CD4-positive, alpha-beta T cell treated with Interleukin-17A for 1 hour (primary cell): ENCODE data around the gene ZFX.
A peak's percentile ranks its signal among the peaks of the same experiment; 100 is the strongest.

Source experiments
- DNase-seq: peaks from one replicate; pipeline ENCODE4 v3.0.0-alpha.2; 2020

The ZFX gene

DNA sequence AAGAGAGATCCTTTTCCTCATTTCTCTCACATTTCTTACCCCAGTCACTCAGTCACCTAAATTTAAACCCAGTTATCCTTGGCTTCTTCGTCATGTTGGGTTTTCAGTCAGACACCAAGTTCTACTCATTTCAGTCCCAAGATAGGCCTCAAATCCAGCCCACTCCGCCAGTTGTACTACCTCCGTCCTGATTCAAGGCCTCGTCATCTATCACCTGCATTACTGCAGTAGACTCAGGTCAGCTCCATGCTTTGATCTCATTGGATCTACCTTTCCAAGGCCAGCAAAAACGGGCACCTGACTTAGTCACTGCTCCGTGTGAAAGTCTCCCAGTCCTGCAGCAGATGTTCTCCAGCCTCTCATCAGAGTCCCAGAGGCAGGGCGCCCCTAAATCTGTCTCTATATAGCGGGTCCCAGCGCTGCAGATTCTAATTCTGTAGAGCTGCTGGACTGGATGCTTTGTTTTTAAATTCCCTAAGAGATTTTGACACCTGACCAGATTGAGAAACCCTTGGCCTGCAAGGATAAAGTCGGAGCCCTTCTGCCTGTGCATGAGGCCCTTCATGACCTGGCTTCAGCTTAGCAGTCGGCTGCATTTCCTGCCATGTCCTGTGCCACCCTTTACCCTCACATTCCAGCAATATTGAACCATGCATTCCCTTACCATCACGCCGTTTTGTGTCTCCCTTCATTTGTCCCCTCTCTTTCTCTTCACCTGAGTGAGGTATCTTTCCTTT is 53.7 kb downstream of the ZFX start:
- no peak for DNase-seq

DNA sequence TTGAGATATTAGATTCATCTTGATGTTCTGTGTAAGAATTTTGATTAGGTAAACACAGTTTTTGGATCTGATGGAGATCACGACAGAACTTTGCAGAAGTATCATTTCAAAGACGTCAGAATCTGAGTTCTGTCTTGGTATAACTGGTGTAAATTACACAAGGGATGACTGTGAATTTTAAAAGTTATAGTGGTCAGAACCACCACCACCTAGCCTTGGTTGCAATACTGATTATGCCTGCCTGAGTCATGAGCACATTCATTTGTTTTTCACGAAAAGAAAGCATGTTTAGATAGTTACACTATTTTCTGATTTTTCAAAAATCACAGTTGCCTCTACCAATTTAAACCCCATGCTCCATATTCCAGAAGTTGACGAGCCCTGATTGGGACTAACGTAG is 54.8 kb downstream of the ZFX start:
- no peak for DNase-seq

DNA sequence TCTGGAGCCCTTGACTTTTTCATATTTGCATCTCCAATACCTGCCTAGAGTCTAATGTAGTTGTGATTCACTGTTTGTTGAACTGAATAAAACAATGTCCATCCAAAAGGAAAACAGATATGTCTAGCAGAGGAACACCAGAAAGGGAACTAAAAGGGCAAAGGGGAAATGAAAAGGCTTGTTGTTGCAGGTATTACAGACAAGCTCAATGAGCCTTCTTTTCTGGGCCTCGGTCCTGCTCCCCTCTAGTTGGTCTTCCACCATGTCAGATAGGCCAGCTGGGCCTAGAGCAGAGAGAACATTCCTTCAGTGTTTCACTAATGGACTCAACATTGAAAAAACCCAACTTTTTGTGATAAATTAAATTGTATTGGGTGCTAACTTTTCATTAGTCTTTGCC is 55.4 kb downstream of the ZFX start:
- no peak for DNase-seq

DNA sequence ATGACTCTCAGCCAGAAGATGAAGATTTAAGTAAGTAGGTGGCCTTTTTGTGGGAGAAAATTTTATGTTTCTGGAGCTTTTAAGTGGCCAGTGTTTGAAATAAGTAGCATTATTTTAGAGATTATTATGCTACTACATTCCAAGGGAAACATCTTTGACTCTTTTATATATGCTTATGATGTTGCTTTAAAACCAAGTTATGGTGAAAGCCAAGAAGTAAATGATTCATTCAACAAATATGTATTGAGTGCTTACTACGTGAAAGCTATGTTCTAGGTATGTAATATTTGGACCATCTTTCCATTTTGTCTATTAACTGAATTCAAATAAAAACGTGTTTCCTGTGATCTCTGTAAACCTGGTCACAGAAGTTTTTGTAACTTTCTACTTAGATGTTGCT is 58.3 kb downstream of the ZFX start:
- DNase-seq, result no peak

DNA sequence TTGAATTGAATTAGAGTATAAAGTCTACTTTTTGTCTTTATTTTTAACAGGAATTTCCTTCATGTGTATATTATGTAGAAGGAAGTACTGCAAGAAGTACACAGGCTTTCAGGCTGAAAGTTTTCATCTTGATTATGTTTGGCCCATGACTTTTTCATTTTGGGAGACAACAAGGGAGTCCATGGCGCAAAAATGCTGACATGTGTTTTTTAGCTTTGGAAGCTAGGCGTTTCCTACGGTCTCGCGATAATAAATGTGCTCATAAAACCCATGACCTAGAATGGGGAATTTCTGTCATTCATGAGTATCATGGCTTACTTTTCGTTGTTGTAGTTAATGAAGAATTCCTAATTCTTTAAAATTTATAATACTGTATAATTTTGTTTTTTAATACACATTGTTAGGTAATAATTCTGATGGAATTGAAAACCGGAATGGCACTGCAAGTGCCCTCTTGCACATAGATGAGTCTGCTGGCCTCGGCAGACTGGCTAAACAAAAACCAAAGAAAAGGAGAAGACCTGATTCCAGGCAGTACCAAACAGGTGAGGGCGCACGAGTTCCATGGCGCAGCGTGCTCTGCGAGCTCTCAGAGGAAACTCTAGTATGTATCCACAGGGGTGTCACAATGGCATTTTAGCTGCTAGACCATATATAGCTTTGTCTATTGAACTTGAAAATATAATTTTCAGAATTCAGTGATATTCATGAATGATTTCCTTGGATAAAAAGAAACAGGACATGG is 59.1 kb downstream of the ZFX start:
- no peak for DNase-seq

DNA sequence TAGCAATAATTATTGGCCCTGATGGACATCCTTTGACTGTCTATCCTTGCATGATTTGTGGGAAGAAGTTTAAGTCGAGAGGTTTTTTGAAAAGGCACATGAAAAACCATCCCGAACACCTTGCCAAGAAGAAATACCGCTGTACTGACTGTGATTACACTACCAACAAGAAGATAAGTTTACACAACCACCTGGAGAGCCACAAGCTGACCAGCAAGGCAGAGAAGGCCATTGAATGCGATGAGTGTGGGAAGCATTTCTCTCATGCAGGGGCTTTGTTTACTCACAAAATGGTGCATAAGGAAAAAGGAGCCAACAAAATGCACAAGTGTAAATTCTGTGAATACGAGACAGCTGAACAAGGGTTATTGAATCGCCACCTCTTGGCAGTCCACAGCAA is 60.7 kb downstream of the ZFX start:
- DNase-seq, result no peak

DNA sequence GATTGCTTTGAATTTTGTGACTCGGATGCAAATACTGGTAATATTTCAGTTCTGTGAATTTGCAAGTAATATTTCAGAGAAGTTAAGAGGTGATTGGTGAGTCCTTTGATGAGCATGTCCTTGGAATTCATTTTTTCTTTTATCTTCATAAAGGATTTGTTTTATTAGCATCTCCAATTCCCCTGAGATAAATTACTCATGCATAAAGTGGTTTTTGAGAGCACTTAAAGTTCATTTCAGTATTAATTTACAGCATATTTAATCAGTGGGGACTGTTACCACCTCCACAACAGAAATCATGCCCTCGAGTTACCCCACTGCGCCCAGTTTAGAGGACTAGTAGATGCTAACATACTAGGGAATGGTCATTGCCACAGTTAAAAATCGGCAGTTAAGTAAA is 65.0 kb downstream of the ZFX start:
- no peak for DNase-seq

DNA sequence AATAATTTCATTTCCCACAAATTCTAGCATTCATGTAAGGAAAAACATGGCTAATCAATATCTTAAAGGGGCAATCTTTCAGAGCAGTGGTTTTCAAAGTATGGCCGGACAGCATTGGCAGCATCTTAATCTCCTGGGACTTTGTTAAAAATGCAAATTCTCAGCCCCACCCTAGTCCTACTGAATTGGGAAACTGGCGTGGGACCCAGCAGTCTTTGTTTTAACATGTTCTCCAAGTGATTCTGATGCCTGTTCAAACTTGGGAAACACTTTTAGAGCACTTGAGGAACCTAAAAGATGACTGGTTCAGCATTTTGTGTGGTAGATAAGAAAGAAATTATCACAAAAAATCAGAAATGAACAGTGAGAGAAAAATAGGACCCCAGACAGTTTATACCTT is 65.7 kb downstream of the ZFX start:
- DNase-seq, result no peak

DNA sequence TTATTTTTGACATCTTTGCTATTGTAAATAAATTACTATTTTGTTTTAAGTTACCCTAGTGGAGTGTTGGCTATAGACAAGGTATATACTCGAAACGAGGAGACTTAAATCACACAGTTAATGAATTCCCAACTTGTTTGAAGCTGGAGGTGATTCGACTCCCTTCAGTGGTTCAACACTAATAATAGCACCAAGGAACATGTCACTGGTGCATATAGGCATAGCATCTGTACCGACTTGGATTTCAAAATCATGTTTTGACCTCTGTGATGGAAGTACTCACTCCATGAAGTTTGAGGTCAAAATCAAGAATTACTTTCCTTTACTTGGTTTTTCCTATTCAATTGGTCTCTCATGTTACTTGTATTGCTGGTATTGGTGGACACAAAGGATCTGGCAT is 66.5 kb downstream of the ZFX start:
- no peak for DNase-seq

DNA sequence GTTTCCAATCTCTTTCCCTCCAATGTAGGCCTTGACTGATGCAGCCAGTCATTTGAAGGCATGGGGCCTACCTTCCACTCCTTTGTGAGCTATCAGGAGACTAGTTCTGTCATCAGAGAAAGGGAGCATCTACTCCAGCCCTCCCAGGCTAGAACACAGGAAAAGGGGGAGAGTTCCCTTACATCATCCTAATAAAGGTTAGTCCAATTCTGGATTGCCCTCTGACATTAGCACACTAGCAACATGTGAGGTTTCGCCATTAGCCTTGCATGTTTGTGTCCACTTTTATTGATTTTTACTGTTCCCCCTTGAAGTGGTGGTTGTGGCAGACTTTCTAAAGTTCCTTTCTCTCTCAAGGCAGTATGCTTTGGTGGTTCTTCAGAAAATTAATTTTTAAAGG is 67.3 kb downstream of the ZFX start:
- no peak for DNase-seq

DNA sequence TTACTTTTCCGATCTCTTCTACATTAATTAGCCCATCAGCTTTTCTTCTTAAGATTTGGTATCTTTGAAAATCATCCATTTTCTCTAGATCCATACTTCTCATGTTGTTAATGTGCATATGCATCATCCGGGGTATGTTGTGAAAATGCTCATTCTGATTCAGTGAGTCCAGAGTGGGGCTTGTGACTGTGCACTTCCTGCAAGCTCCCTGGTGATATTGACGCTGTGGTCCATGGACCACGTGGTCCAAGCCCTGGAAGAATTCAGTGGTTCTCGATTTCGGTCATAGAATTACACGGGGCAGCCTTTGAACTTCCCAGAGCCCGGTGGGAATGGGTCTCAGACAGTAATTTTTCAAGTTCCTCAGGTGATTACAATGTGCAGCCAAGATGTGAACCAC is 69.8 kb downstream of the ZFX start:
- no peak for DNase-seq

DNA sequence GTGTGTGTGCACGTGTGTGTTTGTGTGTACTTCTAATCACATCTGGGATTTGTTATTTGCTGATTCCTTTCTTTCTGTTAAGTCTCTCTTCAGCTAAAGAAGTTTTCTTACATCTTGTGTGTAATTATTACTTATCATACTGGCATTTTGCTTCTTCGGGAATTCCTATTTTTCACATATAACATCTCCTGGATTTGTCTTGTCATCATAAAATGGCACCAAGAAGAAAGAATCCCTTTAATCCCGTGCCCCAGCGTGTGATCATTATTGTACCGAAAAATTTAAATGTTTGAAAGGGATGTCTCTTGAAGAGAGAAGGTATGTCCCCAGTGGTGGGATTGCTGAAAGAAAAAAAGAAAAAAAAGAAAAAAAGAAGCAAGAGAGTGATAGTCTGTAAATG is 72.3 kb downstream of the ZFX start:
- no peak for DNase-seq

DNA sequence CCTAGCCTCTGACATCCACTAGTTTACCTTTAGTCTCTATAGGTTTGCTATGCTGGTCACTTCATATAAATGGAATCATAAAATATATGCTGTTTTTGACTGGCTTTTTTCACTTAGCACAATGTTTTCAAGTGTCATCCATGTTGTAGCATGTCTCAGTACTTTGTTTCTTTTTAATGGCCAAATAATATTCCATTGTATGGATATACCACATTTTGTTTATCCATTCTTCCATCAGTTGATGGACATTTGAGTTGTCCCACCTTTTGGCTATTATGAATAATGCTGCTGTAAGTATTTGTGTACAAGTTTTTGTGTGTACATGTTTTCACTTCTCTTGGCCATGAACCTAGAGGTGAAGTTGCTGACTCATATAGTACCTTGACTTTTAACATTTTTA is 75.7 kb downstream of the ZFX start:
- DNase-seq, result no peak

DNA sequence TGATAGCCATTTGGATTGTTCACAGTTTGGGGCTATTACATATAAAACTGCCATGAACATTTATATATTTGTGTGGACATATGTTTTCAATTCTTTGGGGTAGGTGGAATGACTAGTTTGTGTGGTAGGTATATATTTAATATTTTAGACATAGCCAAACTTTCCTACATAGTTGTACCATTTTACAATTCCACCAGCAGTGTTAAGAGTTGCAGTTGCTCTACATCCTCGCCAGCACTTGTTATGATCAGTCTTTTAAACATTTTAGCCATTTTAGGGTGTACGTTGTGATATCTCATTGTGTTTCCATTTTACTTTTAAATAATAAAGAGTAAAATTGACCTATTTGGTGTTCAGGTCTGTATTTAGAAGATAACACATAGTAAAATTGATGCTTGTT is 76.6 kb downstream of the ZFX start:
- no peak for DNase-seq

DNA sequence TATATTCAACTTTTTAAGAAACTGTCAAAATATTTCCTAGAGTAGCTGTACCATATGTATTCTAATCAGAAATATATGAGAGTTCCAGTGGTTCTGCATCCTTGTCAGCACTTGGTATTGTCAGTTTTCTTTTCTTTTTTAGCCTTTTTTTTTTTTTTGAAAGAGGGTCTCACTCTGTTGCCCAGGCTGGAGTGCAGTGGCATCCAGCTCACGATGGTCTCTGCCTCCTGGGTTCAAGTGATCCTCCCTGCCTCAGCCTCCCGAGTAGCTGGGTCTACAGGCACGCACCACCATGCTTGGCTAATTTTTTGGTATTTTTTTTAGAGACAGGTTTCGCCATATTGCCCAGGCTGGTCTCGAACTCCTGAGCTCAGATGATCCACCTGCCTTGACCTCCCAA is 79.1 kb downstream of the ZFX start:
- no peak for DNase-seq

DNA sequence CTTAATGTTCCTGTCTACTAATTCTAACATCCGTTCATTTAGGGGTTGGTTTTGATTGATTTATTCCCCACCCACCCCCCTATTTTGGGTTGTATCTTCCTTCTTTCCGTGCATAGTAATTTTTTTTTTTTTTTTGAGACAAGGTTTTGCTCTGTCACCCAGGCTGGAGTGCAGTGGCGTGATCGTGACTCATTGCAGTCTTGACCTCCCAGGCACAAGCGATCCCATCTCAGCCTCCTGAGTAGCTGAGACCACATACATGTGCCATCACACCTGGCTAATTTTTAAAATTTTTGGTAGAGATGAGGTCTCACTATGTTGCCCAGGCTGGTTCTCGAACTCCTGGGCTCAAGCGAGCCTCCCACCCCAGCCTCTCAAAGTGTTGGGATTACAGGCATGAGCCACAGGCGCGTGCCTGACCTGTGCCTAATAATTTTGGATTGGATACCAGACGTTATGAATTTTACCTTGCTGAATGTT is 79.9 kb downstream of the ZFX start:
- no peak for DNase-seq

DNA sequence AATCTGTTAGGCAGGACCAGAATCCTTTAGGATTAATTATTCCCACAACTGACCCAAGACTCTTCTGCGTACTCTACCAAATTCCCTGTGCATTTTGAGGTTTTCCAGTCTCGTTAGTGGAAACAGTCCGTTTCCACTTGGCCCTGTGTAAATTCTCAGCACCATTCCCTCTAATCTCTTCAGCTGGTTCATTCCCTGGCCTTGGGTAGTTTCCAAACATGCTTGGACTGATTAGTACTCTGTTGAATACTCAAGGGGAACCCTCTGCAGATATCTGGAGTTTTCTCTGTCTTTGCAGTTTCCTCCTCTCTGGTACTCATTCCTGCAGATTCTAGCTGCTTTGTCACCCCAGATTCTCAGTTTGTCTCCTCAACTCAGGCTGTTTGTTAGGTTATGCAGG is 80.4 kb downstream of the ZFX start:
- no peak for DNase-seq

DNA sequence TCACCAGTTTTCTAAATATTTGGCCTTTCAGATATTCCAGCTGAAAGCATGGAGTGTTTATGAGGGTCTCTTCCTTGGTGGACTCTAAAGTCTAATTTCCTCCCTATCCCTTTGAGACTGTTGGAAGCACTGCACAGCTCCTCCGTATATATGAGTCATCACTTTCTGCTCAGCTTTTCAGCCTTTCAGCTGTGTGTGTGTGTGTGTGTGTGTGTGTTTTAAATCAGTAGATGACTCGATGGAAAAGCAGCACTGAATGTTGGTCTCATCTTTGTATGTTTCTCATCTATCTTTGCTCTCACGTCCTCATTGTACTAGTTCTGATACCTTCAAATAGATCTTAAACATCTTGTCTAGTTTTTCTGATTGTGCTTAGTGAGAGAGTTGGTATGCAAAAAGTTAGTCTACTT is 81.6 kb downstream of the ZFX start:
- no peak for DNase-seq

DNA sequence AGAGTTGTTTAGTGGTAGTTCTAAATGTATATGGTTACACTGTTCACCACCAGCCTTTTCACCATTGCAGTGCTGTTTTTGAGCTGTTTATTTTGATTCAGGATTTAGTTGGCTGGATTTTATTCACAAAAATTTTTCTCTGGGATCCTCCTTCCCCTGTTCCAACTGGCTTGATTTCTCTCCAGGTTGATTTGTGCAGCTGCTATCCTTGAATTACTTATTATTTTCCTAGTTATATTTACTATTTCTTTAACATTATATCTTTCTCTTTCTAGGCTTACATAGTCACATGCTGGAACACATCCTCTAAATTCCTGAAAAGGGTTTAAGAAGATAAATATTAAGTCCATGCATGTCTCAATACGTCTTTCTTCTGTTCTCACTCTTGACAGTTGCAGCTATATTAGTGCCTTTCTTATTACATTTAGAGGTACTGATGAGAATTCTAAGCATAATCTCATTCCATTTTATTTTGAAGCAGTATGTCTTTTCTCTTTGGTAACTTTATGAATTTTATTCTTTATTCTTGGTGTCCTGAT is 82.2 kb downstream of the ZFX start:
- DNase-seq, result no peak

DNA sequence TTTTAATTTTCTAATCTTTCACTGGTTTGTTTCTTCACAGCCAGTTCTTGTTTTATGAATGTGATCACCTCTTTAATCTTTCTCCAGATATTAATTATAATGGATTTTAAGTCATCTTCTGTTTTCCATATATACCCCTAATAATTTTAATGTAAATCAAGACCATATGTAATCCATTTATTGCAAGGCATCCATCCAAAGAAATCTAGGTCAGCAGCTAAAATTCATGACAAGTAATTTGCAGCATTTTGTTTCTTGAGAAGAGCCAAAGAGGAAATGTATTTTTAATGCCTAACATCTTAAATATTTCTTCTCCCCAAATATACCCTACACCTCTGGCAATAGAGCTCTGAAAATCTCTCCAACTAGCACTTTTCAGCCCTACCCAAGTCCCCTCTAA is 83.3 kb downstream of the ZFX start:
- DNase-seq, result no peak

DNA sequence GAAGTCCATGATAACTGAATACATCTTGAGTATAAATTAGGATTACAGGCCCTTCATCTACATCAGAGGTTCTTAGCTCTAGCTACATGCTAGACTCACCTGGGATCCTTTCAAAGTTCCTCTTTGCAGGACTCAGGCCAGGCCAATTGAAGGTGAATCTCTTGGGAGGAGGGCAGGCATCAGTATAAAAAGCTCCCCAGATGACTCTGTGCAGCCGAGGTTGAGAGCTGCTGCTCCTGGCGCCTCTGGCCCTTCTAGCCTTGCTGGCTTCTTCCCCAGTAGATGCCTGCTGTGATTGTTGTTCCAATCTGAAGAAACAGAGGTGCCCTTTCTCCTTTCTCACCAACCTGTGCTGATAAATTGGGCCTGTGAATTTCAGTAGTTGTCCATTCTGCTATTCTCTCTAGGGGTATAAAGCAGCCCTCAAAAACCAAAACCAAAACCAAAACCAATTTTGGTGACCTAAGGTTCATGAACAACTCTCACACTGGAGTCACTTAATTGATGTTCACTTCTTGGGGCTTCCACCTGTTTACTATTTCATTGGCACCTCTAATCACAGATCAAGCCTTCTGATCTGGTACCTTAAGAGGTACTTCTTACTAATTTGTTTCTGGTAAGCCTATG is 85.7 kb downstream of the ZFX start:
- no peak for DNase-seq

DNA sequence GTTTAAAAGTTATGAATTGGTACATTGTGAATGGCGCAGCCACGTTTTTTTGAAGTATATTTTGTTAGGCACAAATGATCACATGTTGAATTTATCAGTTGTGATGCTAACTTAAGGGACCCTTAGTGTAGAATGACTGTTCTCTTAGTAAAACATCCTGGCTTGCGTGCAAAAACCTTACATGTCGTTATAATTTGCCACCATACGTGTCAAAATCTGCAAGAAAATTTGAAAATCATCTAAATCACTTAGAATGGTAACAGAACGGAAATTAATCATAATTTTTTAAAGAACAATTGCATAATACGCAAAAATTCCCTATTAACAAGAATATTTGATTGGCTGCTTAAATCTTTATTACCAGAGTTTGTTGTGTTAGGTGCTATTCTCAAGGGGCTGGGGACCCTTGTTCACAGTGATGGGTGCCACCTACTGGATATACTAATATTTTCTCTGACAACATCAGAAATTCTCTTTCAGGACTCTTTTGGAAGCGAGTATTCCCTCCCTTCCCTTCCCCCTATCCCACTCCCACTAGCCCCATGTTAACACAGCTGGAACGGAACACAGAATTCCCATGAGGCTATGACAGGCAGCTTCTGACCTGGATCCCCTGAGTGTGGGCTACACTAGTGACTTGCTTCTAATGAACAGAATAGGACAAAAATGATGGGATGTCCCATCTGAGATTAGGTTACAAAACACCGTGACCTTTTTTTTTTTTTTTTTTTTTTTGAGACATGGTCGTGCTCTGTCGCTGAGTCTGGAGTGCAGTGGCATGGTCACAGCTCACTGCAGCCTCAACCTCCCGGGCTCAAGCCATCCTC is 92.5 kb downstream of the ZFX start:
- peak; percentile 43 for DNase-seq

DNA sequence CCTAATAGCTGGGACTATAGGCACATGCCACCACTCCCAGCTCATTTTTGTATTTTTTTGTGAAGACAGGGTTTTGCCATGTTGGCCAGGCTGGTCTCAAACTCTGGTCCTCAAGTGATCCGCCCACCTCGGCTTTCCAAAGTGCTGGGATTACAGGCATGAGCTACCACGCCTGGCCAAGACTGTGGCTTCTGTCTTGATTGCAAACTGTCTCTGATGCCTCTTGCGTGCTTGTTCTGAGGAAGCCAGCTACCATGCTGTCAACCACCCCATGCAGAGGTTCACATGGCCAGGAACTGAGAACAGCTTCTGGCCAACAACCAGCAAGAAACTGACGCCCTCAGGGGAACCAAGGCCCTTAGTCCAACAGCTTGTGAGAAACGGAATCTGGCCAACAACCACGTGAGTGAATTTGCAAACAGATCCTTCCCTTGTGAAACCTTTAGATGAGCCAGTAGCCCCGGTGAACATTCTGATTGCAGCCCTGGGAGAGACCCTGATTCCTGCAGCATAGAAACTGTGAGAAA is 93.2 kb downstream of the ZFX start:
- DNase-seq, result no peak
